ENCODE results near the gene USP19.

The USP19 gene

DNA sequence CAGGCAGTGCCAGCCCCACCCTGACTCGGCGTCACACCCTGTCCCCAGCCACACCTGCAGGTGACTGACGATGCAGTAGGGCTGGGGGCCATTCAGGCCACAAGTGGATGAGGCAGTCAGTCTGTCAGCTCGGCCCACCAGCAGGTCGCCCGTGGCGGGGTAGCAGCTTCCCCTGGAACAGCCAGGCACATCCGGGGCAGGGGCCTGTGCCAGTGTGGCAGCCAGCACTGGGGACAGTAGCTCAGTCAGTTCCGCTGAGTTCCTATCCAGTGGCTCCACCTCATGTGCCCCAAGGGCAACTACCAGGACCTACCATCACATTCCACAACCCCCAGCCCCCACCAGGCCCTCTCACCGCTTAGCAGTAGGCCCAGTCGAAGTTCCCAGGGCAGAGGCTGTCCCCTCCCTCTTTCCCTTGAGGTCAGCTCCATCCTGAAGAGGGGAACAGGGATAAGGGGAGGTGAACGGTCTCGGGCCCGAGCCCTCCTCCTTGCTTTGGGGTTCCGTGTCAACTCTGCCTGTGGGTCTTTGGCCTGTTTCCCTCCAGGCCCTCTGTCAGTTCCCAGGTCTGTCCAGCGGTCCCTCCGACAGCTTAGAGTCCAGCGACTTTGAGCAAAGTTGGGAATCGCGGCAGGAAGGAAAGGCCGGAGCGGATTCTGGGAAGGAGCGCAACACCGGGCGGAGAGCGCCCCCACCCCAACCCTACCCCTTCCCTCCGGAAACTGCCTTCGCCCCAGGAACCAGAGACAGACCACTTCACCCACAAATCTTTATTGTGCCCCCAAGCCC is 12.0 kb upstream of the USP19 start, which contains the start of gene LAMB2:
TSS of gene LAMB2 (minus strand) at position 614 of the 789 bp plus-strand sequence. CDS start at position 431, 183 bp downstream.
- DNase-seq, result no peak

DNA sequence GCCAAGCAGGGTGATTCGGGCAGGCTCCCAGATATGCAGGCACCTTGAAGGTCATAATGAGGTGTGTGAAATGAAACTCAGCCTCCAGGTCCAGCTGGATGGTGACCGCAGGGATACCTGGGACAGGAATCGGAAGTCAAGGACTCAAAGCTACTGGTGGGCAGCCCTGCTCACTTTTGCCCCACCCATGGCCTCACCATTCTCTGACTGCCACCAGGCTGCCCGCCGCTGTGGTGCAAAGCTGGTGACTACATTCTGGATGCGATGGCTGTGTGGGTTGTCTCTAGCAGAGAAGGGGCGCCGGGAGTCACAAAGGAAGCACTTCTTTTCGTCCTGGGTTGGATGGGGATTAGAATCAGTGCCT is 11.4 kb upstream of the USP19 start:
- DNase-seq, result no peak

GRCh38 chr3:49131576-49131975 is 11.0 kb upstream of the USP19 start:
- no peak for DNase-seq

GRCh38 chr3:49131040-49131439 is 10.4 kb upstream of the USP19 start:
- no peak for DNase-seq

GRCh38 chr3:49124991-49125670 is 4.5 kb upstream of the USP19 start:
- DNase-seq, result no peak

- no peak for DNase-seq
Observed at GRCh38 chr3:49124203-49124602, 3.6 kb upstream of the USP19 start.

GRCh38 chr3:49123687-49124086 is 3.1 kb upstream of the USP19 start:
- DNase-seq, result no peak

- no peak for DNase-seq
Observed at GRCh38 chr3:49122886-49123545, 2.4 kb upstream of the USP19 start.

GRCh38 chr3:49122451-49122850 is 1.8 kb upstream of the USP19 start:
- DNase-seq, result no peak

- DNase-seq, result no peak
Observed at GRCh38 chr3:49122022-49122421, 1.4 kb upstream of the USP19 start.

DNA sequence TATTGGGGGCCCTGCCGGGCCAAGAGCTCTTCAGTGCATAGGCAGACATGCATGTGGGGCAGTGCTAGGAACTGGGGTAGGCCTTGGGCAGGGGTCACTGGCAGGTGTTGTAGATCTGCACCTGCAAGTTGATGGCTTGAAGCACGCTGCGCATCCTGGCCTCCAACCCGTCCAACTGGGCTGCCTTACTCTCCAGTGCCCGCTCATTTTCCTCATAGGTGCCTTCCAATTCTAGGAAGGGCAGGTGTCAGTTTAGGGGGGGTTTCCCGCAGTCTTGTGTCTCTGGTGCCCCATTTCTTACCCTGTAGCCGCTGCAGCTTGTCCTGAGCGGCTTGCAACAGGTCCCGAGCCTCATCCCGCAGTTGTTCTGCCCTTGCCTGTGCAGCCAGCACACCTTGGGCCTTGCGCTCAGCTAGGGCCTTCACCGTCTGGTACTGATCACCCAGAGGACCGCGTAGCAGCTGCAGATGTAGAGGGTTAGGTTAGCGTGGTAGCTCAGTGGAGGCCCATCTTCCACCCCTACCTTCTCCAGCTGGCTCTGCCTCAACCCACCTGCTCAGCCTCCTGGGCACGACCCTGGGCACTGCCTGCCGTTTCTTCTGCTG is 611 bp upstream of the USP19 start:
- no peak for DNase-seq

- DNase-seq, result no peak
Observed at GRCh38 chr3:49120096-49120437, 556 bp downstream of the USP19 start.

DNA sequence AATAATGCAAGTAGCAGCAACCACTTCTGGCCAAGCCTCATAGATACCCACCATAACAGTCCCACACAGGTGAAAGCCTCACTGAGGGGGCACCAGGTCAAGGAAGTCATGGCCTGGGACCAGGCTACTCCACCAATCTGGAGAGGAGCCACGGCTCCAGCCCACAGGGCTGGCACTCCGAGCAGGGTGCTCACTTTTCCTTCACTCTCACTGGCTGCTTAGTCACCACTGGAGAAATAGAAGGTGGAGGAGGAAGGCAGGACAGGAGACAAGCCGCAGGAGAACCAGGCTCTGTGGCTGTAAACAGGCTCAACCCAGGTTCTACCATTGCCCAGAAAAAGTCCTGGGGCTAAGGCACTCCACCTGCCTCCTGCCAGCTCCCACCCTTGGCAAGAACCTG is 1.2 kb downstream of the USP19 start:
- DNase-seq, result no peak

DNA sequence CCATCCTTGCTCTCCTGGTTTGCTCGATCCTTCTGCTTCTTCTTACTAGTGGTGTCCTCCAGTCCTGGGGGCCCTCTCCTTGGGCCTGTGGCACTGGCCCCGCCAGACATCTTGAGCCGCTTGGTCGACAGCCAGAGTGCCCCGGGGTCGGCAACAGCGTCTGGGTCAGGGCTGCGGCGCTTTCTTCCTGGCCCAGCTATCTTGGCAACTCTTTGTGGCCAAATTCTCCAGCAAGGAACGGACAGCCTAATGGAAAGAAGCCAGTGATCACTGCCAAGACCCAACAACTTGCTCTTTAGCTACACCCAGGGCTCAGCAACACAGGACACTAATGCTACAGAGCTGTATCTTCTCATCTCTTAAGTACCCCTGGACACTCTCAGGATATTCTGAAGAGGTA is 1.6 kb downstream of the USP19 start:
- DNase-seq, result no peak

- DNase-seq, result no peak
Observed at GRCh38 chr3:49112262-49112661, 8.4 kb downstream of the USP19 start.

- no peak for DNase-seq
Observed at GRCh38 chr3:49111347-49111746, 9.3 kb downstream of the USP19 start.

DNA sequence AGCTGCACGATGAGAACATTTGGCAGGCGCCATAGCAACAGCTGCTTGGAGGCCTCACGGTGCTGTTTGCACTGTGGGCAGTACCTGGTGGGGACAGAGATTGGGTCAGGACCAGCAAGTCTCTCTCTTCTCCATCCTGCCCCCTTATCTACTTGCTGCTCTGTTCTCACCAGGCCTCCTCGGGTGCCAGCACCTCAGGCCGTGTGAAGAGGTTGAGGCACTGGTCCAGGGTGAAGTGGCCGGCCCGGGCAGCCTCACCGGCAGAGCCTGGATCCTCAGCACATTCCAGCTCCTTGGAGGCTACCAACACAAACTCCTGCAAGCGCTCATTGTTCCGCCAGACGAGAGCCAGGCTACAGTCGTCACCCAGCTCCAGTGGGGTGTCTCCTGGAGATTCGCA is 9.8 kb downstream of the USP19 start:
- no peak for DNase-seq

GRCh38 chr3:49108346-49108745 is 12.3 kb downstream of the USP19 start:
- DNase-seq, result no peak

GRCh38 chr3:49104427-49105291 is 16.0 kb downstream of the USP19 start, which contains the start of gene QARS1:
QARS1 (minus strand) TSS chr3:49104757; CDS start chr3:49104733, 24 bp downstream.
- DNase-seq, result peak; percentile 91

GRCh38 chr3:49104052-49104426 is 16.6 kb downstream of the USP19 start:
- no peak for DNase-seq

DNA sequence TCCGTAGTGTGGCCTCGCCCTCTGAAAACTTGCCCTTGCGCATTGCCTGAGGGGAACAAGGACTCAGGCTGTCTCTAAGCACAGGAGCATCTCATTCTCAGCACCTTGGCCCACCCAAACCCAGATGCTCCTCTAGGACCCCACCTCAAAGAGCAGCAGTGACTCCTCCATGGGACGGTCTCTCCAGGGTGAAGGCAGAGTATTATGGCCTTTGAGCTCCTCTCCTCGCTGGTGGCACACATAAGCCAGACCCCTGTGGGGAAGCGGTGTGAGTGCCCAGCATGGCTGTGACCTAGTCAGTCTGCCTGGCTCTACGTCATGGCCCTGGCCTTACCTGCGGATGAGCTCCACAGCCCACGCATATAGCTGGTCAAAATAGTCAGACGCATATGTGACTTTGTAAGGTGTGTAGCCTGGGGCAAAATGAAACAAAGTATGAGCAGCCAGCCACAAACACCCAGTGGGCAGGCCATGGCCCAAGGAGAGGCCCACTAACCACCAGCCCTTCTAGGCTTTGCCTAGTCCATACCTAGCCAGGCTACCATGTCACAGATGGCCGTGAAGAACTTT is 20.5 kb downstream of the USP19 start:
- no peak for DNase-seq

DNA sequence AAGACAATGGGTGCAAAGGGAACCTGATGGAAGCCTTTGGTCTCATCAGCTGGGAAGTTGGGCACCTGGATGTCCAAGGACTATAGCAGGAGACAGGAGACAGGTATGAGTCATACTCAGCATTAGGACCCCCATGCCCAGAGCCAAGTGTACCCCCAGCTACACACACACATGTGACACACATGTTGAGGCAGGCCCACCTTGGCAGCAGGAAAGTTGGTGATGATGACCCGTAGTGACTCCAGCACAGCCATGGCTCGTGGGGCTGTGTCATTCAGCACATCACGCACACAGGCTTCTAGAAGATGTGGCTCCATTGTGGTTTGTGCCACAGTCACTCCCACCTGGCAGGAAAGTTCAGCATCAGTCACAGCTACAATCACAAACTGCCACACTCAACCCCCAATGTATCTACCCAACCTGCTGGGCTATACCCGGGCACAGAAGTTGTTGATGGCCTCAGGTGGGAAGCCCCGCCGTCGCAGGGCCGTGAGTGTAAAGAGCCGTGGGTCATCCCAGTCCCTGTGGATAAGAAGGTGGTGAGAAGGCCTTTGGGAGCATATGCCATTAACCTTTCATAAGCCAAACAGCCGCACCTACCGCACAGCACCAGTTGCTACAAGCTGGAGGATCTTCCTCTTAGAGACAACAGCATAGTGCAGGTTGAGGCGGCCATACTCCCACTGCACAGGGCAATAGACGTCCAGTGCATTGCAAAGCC is 21.6 kb downstream of the USP19 start:
- DNase-seq, result no peak

Measured in CD4-positive, alpha-beta T cell treated with Interleukin-4 for 4 hours (primary cell).